K562 (cell line): ENCODE data around the gene SMIM22. TPM values are rescaled to one million over a fixed set of nuclear protein-coding genes. Genes with fewer than 3 reads are reported as not detected.

ENCODE experiments used
- ATAC-seq: fragments of 200-7000 bp; cut with Tn5 transposase; 3 replicates; pipeline ENCODE4 v1.9.1; 2020; ENCODE audit warnings: moderate library complexity
- BruUV-seq: library from RNA; stranded (reverse); fragments of 400-500 nt; replicated peaks from 2 replicates; lab custom pipeline; 2021; lab: Mats Ljungman, UMichigan
- CTCF ChIA-PET: fragments of 300-600 bp; formaldehyde crosslinking; extraction: SDS; loops from one replicate; lab custom pipeline; 2021; ENCODE audit warnings: low intra/inter-chr PET ratio; lab: Yijun Ruan, JAX
- POLR2A ChIA-PET: fragments of 300-600, 350-650 bp; sonication (Branson Sonifier 250); formaldehyde crosslinking; extraction: SDS; loops from one replicate; lab custom pipeline; 2021; ENCODE audit warnings: antibody characterized with exemption, inconsistent platforms; lab: Yijun Ruan, JAX
- DNase-seq, 4 experiments: peaks; one replicate each; pipeline versions ENCODE4 v3.0.0 to v3.0.0-alpha.2; 2011 to 2018; ENCODE audit warnings: low spot score in 3 of 4, mixed read lengths in 3 of 4; ENCODE audit errors: extremely low read depth in 1 of 4
- FAIRE-seq: peaks from 2 replicates; lab custom pipeline; 2011; peaks lifted over from hg19 to GRCh38; lab: Jason Lieb, UNC
- H2AFZ ChIP-seq: 2 replicates; pipeline ENCODE4 v1.6.0; 2011; ENCODE audit warnings: low read depth, low read length, control low read depth, inconsistent platforms
- H3K27ac ChIP-seq: fragments of 200-600 bp; 3 replicates; pipeline ENCODE4 v1.8.0; 2011; ENCODE audit warnings: low read depth, mild to moderate bottlenecking, control low read depth, inconsistent platforms, low read length, moderate library complexity, mixed read lengths; ENCODE audit errors: extremely low read depth
- H3K27me3 ChIP-seq, 2 experiments: fragments of 300-600 bp in 1 of 2; 2 replicates in 1 of 2; 3 replicates in 1 of 2; pipeline versions ENCODE4 v1.6.0 to v1.8.0; 2011; ENCODE audit warnings: inconsistent platforms in 2 of 2, low read length in 2 of 2, mild to moderate bottlenecking in 1 of 2, mixed read lengths in 1 of 2, moderate library complexity in 1 of 2; ENCODE audit not compliant: control insufficient read depth in 2 of 2, insufficient read depth in 2 of 2
- H3K36me3 ChIP-seq: fragments of 300-600 bp; 3 replicates; pipeline ENCODE4 v1.8.0; 2011; ENCODE audit warnings: mild to moderate bottlenecking, low read length, inconsistent platforms; ENCODE audit not compliant: control insufficient read depth, insufficient read depth
- H3K4me1 ChIP-seq, 2 experiments: fragments of 200-600 bp in 1 of 2; replicated peaks in 1 of 2; 2 replicates in 1 of 2; 3 replicates in 1 of 2; pipeline versions ENCODE4 v1.5.1 to v1.8.0; 2011; ENCODE audit warnings: inconsistent platforms in 2 of 2, low read length in 2 of 2, mild to moderate bottlenecking in 1 of 2, mixed read lengths in 1 of 2, moderate library complexity in 1 of 2; ENCODE audit not compliant: control insufficient read depth in 2 of 2, insufficient read depth in 2 of 2
- H3K4me2 ChIP-seq: 2 replicates; pipeline ENCODE4 v1.6.1; 2011; ENCODE audit warnings: low read length, control low read depth, inconsistent platforms, mixed read lengths; ENCODE audit not compliant: insufficient read depth
- H3K4me3 ChIP-seq: fragments of 200-600 bp; sonication (generic), shearing (Covaris generic); 2 replicates; pipeline ENCODE4 v1.5.1; 2016; ENCODE audit warnings: control low read depth, inconsistent platforms
- H3K79me2 ChIP-seq: fragments of 200-600 bp; 3 replicates; pipeline ENCODE4 v1.8.0; 2011; ENCODE audit warnings: low read length, inconsistent platforms; ENCODE audit not compliant: control insufficient read depth, insufficient read depth
- H3K9ac ChIP-seq, 2 experiments: 2 replicates each; pipeline versions ENCODE4 v1.6.0 to v1.6.1; 2011; ENCODE audit warnings: low read depth in 2 of 2, low read length in 2 of 2, control low read depth in 1 of 2, inconsistent platforms in 1 of 2, mild to moderate bottlenecking in 1 of 2, mixed read lengths in 1 of 2; ENCODE audit not compliant: insufficient read depth in 1 of 2
- H3K9me1 ChIP-seq: one replicate; pipeline ENCODE4 v1.6.0; 2011; ENCODE audit warnings: inconsistent platforms, mild to moderate bottlenecking, low read length, moderate library complexity; ENCODE audit not compliant: control insufficient read depth, insufficient read depth
- H3K9me3 ChIP-seq: replicated peaks from 2 replicates; pipeline ENCODE4 v1.5.1; 2011; ENCODE audit warnings: low read depth, low read length, inconsistent platforms; ENCODE audit not compliant: control insufficient read depth, insufficient read depth
- H4K20me1 ChIP-seq: replicated peaks from 2 replicates; pipeline ENCODE4 v1.6.1; 2011; ENCODE audit warnings: low read length, inconsistent platforms, mixed read lengths; ENCODE audit not compliant: control insufficient read depth, insufficient read depth
- ATF7 ChIP-seq: fragments of 450-650 bp; IDR thresholded peaks from 2 replicates; pipeline ENCODE4 v1.7.1; 2014; ENCODE audit warnings: mild to moderate bottlenecking, moderate library complexity
- BRD9 ChIP-seq: fragments of 450-650 bp; IDR thresholded peaks from 2 replicates; pipeline ENCODE4 v1.6.1; 2018; ENCODE audit warnings: low read depth; ENCODE audit not compliant: partially characterized antibody
- DACH1 ChIP-seq: fragments of 450-650 bp; IDR thresholded peaks from 2 replicates; pipeline ENCODE4 v1.6.1; 2018; ENCODE audit not compliant: partially characterized antibody
- EZH2 ChIP-seq: IDR thresholded peaks from 2 replicates; pipeline ENCODE4 v1.6.1; 2012; ENCODE audit warnings: low read depth, mild to moderate bottlenecking, inconsistent platforms, low read length, borderline replicate concordance
- FOXK2 ChIP-seq, 2 experiments: fragments of 450-650 bp; IDR thresholded peaks in 1 of 2; conservative IDR thresholded peaks in 1 of 2; 2 replicates each; pipeline ENCODE4 v1.6.1; 2016; ENCODE audit warnings: low read depth in 2 of 2, mild to moderate bottlenecking in 1 of 2
- HDAC2 ChIP-seq: fragments of 450-650 bp; IDR thresholded peaks from 2 replicates; pipeline ENCODE4 v1.6.1; 2016; ENCODE audit warnings: mild to moderate bottlenecking
- HNRNPL ChIP-seq: fragments of 200-400 bp; formaldehyde crosslinking; IDR thresholded peaks from 2 replicates; pipeline ENCODE4 v1.6.1; 2017; ENCODE audit warnings: low read depth, mild to moderate bottlenecking, low read length
- JUND ChIP-seq, 2 experiments: IDR thresholded peaks; 2 replicates in 1 of 2; 3 replicates in 1 of 2; pipeline ENCODE4 v1.6.1; 2011; ENCODE audit warnings: borderline replicate concordance in 2 of 2, low read depth in 2 of 2, low read length in 2 of 2, improper control_type of control experiment in 1 of 2, missing biosample characterization in 1 of 2, missing genetic modification characterization in 1 of 2, missing genetic modification reagents in 1 of 2
- KDM1A ChIP-seq, 2 experiments: fragments of 450-650 bp; IDR thresholded peaks; 2 replicates each; pipeline ENCODE4 v1.6.1; 2016; ENCODE audit warnings: mild to moderate bottlenecking in 2 of 2
- KDM5B ChIP-seq: fragments of 200-600 bp; sonication (generic); IDR thresholded peaks from 2 replicates; pipeline ENCODE4 v1.6.1; 2012; ENCODE audit warnings: low read depth, mild to moderate bottlenecking, moderate library complexity, low read length, control low read depth, inconsistent platforms; ENCODE audit not compliant: insufficient replicate concordance
- MAFK ChIP-seq: IDR thresholded peaks from 2 replicates; pipeline ENCODE4 v1.6.1; 2011; ENCODE audit warnings: low read length, improper control_type of control experiment
- NBN ChIP-seq: fragments of 450-650 bp; IDR thresholded peaks from 2 replicates; pipeline ENCODE4 v1.6.1; 2016; ENCODE audit warnings: low read depth, mild to moderate bottlenecking
- NR1H2 ChIP-seq: sonication (generic); formaldehyde crosslinking; IDR thresholded peaks from 2 replicates; pipeline ENCODE4 v1.4.0; 2020; ENCODE audit warnings: mild to moderate bottlenecking, missing genetic modification reagents
- SMARCB1 ChIP-seq: IDR thresholded peaks from 2 replicates; pipeline ENCODE4 v1.6.1; 2011; ENCODE audit warnings: improper control_type of control experiment, low read depth; ENCODE audit not compliant: insufficient read length
- ZNF121 ChIP-seq: sonication (generic); formaldehyde crosslinking; conservative IDR thresholded peaks from 2 replicates; pipeline ENCODE4 v1.8.0; 2022; ENCODE audit warnings: missing genetic modification reagents
- ZNF561 ChIP-seq: fragments of 450-650 bp; formaldehyde crosslinking; conservative IDR thresholded peaks from 2 replicates; pipeline ENCODE4 v1.4.0; 2020; ENCODE audit warnings: mild to moderate bottlenecking, moderate library complexity
- whole genome bisulfite sequencing: fragments of 100-300 bp; shearing (Covaris generic); methylation state at CpG from one replicate; pipeline ENCODE4 v1.1.6; 2016; ENCODE audit warnings: low coverage, mixed read lengths; ENCODE audit not compliant: insufficient coverage; ENCODE audit errors: missing lambda C conversion rate; 5-methylcytosine and 5-hydroxymethylcytosine counted together
- in situ Hi-C: fragments of 300-500 bp; cut with MboI; formaldehyde crosslinking; loops from 4 replicates; pipeline ENCODE4 v1.15.0; 2018; ENCODE audit warnings: inconsistent platforms, mixed read lengths
- intact Hi-C: fragments of 100-400 bp; cut with micrococcal nuclease; formaldehyde crosslinking; loops from 2 replicates; pipeline ENCODE4 v1.14.2; 2022
- polyA plus RNA-seq, 8 experiments: library from polyadenylated mRNA; depleted of rRNA in 4 of 8; stranded (reverse) in 5 of 8; unstranded in 3 of 8; fragments of >200 nt; fragmentation: Nextera tagmentation in 2 of 8; fragmentation: Illumina TruSeq in 1 of 8; extraction: Ambion mirVana in 2 of 8; extraction: Trizol in 1 of 8; gene quantifications; 2 replicates each; pipeline versions ENCODE4 v1.2.1 to v1.2.3, GENCODE V29; 2011 to 2014; ENCODE audit warnings: inconsistent platforms in 1 of 8, missing spikeins in 1 of 8
- total RNA-seq, 7 experiments: library from RNA; depleted of rRNA in 6 of 7; stranded (reverse); fragments of >200 nt in 6 of 7; fragmentation: Illumina TruSeq in 2 of 7; extraction: Trizol in 2 of 7; gene quantifications; 2 replicates each; pipeline versions ENCODE4 v1.2.1 to v1.2.3, GENCODE V29; 2011 to 2021; ENCODE audit warnings: low replicate concordance in 1 of 7
- TF ChIP-seq, protein P1 (sequence below): fragments of 250-450 bp; sonication (Bioruptor Pico); IDR thresholded peaks from 2 replicates; pipeline ENCODE4 v1.5.0; 2021
- TF ChIP-seq, protein P2 (sequence below): fragments of 250-450 bp; sonication (Bioruptor Pico); IDR thresholded peaks from 2 replicates; pipeline ENCODE4 v1.5.0; 2021
- TF ChIP-seq, protein P3 (sequence below), 3 experiments: fragments of 200-800 bp in 1 of 3; sonication (Bioruptor generic) in 1 of 3; sonication (generic) in 1 of 3; formaldehyde crosslinking in 1 of 3; IDR thresholded peaks; 2 replicates each; pipeline versions ENCODE4 v1.6.1 to v1.8.0; 2016 to 2022; ENCODE audit warnings: mild to moderate bottlenecking in 2 of 3, missing compliant biosample characterization in 2 of 3, missing genetic modification characterization in 2 of 3, missing genetic modification reagents in 1 of 3

The SMIM22 gene
- total and polyA plus RNA-seq, 9 of the 15 experiments (the other 6 are each of a cell fraction or from before 2014, with no cell fraction given): not detected

DNA sequence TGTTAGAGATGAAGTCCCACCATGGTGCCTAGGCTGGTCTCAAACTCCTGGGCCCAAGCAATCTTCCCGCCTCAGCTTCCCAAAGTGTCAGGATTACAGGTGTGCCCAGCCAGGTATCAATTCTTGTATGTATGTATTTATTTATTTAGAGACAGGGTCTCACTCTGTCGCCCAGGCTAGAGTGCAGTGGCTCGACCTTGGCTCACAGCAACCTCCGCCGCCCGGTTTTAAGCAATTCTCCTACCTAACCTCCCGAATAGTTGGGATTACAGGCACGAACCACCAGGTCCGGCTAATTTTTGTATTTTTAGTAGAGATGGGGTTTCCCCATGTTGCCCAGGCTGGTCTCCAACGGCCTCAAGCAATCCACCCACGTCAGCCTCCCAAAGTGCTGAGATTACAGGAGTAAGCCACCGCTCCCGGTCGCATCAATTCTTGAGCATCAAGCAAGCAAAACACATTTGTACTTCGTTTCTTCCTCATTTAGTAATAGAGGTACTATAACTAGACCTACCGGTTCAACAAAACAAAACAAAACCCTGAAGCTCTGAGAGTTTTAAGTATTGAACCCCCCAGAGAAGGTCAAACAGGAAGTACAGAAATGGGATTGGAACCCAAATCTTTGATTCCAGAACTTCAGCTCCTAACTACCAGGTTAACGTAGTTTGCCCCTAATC, 27.2 kb upstream of the SMIM22 start:
- peak overlapping the region; percentile 64 for H3K27ac ChIP-seq
- FAIRE-seq (peak; percentile 57), ATAC-seq (no peak), DNase-seq (peak in 1 of 4 experiments; percentile 42)
- ChIA-PET POLR2A (interaction anchor here (0.6 to 2.3 kb wide), 6 partner anchors 10 to 151 kb away, joined by 3 to 9 read pairs (median 4); partner anchors contain the start of genes ANKS3 and DNAAF8), CTCF (no interaction called here)
- in situ Hi-C loops (no loop called here), intact Hi-C loops (loop anchor here (2.0 kb wide), 2 partner anchors 37 to 79 kb away; partner anchors contain the start of genes GLYR1 and UBN1)
- peak overlapping the region; percentile 91 for H2AFZ ChIP-seq
- H3K27me3 ChIP-seq: no peaks in the 10 kb centered on the region
- no peaks in the 10 kb centered on the region for H4K20me1 ChIP-seq
- 29% methylated on average over 17 of the region's 17 CpGs for WGBS
- H3K4me1 ChIP-seq: peaks cover 21 to 41% of the 10 kb centered on the region in 2 experiments
- BruUV-seq: no TSS peak
- peak overlapping the region; percentile 62 to 77; a peak in 3 of 4 replicates for H3K9ac ChIP-seq
- peaks cover 21% of the 10 kb centered on the region for H3K79me2 ChIP-seq
- peaks cover 21% of the 10 kb centered on the region; the same call in 2 of the 3 replicates for H3K36me3 ChIP-seq
- peak overlapping the region; percentile 82 for H3K4me2 ChIP-seq
- H3K9me3 ChIP-seq: no peaks in the 10 kb centered on the region
- no peaks in the 10 kb centered on the region for H3K9me1 ChIP-seq
- H3K4me3 ChIP-seq: peak overlapping the region; percentile 40
- TF ChIP-seq NR1H2: no peak
- TF ChIP-seq, protein P1, sequence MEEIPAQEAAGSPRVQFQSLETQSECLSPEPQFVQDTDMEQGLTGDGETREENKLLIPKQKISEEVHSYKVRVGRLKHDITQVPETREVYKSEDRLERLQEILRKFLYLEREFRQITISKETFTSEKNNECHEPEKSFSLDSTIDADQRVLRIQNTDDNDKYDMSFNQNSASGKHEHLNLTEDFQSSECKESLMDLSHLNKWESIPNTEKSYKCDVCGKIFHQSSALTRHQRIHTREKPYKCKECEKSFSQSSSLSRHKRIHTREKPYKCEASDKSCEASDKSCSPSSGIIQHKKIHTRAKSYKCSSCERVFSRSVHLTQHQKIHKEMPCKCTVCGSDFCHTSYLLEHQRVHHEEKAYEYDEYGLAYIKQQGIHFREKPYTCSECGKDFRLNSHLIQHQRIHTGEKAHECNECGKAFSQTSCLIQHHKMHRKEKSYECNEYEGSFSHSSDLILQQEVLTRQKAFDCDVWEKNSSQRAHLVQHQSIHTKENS (CRISPR knock-in tag): no peak
- no peak for TF ChIP-seq JUND (IDR thresholded peaks at IDR 0.05; ENCODE audit: borderline replicate concordance, low read depth, low read length)
- no peak for TF ChIP-seq JUND (tag; IDR thresholded peaks at IDR 0.05; ENCODE audit: borderline replicate concordance, low read depth, low read length)
- peak in 1 of 2 experiments; percentile 46; a peak in 1 of 4 replicates for TF ChIP-seq KDM1A (IDR thresholded peaks at IDR 0.05)
- TF ChIP-seq SMARCB1: no peak
- TF ChIP-seq BRD9: peak; percentile 32
- no peak for TF ChIP-seq FOXK2 (conservative IDR thresholded peaks at IDR 0.05 in 1 of 2, IDR thresholded peaks at IDR 0.05 in 1 of 2; ENCODE audit: low read depth in 2 of 2)
- TF ChIP-seq EZH2: no peak
- no peak for TF ChIP-seq KDM5B
- TF ChIP-seq, protein P2, sequence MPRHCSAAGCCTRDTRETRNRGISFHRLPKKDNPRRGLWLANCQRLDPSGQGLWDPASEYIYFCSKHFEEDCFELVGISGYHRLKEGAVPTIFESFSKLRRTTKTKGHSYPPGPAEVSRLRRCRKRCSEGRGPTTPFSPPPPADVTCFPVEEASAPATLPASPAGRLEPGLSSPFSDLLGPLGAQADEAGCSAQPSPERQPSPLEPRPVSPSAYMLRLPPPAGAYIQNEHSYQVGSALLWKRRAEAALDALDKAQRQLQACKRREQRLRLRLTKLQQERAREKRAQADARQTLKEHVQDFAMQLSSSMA (CRISPR knock-in tag): no peak
- no peak for TF ChIP-seq ATF7
- TF ChIP-seq ZNF561 (CRISPR knock-in tag): no peak
- 0 out of 2 replicates have a peak, but pooled peaks have one; percentile 37 for TF ChIP-seq NBN
- TF ChIP-seq, protein P3, sequence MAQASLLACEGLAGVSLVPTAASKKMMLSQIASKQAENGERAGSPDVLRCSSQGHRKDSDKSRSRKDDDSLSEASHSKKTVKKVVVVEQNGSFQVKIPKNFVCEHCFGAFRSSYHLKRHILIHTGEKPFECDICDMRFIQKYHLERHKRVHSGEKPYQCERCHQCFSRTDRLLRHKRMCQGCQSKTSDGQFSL (CRISPR knock-in tag; IDR thresholded peaks at IDR 0.05): no peak
- TF ChIP-seq, protein P3 (tag; IDR thresholded peaks at IDR 0.05): no peak
- TF ChIP-seq HNRNPL: no peak
- no peak for TF ChIP-seq ZNF121
- no peak for TF ChIP-seq DACH1
- no peak for TF ChIP-seq MAFK
- TF ChIP-seq HDAC2: peak; percentile 11; the same call in 1 of the 2 replicates
